Measurements from ENCODE around the gene EIF3B.
A peak's percentile ranks its signal among the peaks of the same experiment; 100 is the strongest.
"Not testable (repeated sequence)": the region's sequence is repeated elsewhere in the genome, so short reads cannot be mapped to it uniquely, and the experiment has no call there.

EIF3B gene

GRCh38 chr7:2347351-2348063, 7.1 kb upstream of the EIF3B start:
- not testable (repeated sequence) for H3K14ac ChIP-seq (ENCODE audit: low read length); H4K91ac ChIP-seq (ENCODE audit: low read depth, low read length, poor library complexity); H3K4me1 ChIP-seq (ENCODE audit: control insufficient read depth in 2 of 2, insufficient read depth in 1 of 2, low read depth in 1 of 2, low read length in 2 of 2); H3K9ac ChIP-seq (ENCODE audit: low read depth, low read length, poor library complexity); H2BK5ac ChIP-seq (ENCODE audit: low read length); H3K4me3 ChIP-seq (ENCODE audit: low read length in 2 of 2); H3K9me3 ChIP-seq (replicated peaks in 1 of 2; ENCODE audit: control insufficient read depth in 2 of 2, insufficient read depth in 1 of 2, low read depth in 1 of 2, low read length in 2 of 2); H2AK5ac ChIP-seq (ENCODE audit: low read depth, low read length); H2BK15ac ChIP-seq (ENCODE audit: low read length); DNase-seq (ENCODE audit: low spot score); H4K8ac ChIP-seq (ENCODE audit: low read depth, low read length); H3K79me1 ChIP-seq (ENCODE audit: low read depth, low read length); H3K27me3 ChIP-seq (ENCODE audit: control insufficient read depth in 3 of 3, insufficient read depth in 3 of 3, low read depth in 1 of 3, low read length in 3 of 3); H2BK12ac ChIP-seq (ENCODE audit: low read length); H3K23ac ChIP-seq (ENCODE audit: low read depth, low read length, poor library complexity); H2BK120ac ChIP-seq (ENCODE audit: low read depth, low read length); H3K27ac ChIP-seq (replicated peaks; ENCODE audit: low read length); H3K18ac ChIP-seq (ENCODE audit: low read length); H3K4me2 ChIP-seq (ENCODE audit: insufficient read depth, low read length, poor library complexity, severe bottlenecking); H3K4ac ChIP-seq (ENCODE audit: low read length); H3K36me3 ChIP-seq (replicated peaks in 1 of 2; ENCODE audit: control insufficient read depth in 2 of 2, insufficient read depth in 2 of 2, low read length in 2 of 2); H2AFZ ChIP-seq (ENCODE audit: low read length)
- no CpG with 5 or more reads among the region's 15 CpGs for WGBS, 2 donors (ENCODE audit: extremely low coverage in 2 of 2, insufficient read length in 2 of 2, insufficient replicate concordance in 1 of 2)

GRCh38 chr7:2350055-2350454, 4.6 kb upstream of the EIF3B start:
- peaks cover 0 to 2% of the 10 kb centered on the region in 2 donors for H3K9me3 ChIP-seq (replicated peaks in 1 of 2; ENCODE audit: control insufficient read depth in 2 of 2, insufficient read depth in 1 of 2, low read depth in 1 of 2, low read length in 2 of 2)
- peaks cover 3% of the 10 kb centered on the region for H3K79me1 ChIP-seq (ENCODE audit: low read depth, low read length)
- H3K18ac ChIP-seq (ENCODE audit: low read length): no peak overlapping the region
- no peak overlapping the region for H3K4me2 ChIP-seq (ENCODE audit: insufficient read depth, low read length, poor library complexity, severe bottlenecking)
- no peak overlapping the region for H2BK15ac ChIP-seq (ENCODE audit: low read length)
- H3K9ac ChIP-seq (ENCODE audit: low read depth, low read length, poor library complexity): no peak overlapping the region
- H3K4me1 ChIP-seq (ENCODE audit: control insufficient read depth in 2 of 2, insufficient read depth in 1 of 2, low read depth in 1 of 2, low read length in 2 of 2): peaks cover 3 to 4% of the 10 kb centered on the region in 2 donors
- no peak overlapping the region for H3K4me3 ChIP-seq (ENCODE audit: low read length in 2 of 2)
- no peak overlapping the region for H3K27ac ChIP-seq (replicated peaks; ENCODE audit: low read length)
- no peak overlapping the region for H3K14ac ChIP-seq (ENCODE audit: low read length)
- H2AFZ ChIP-seq (ENCODE audit: low read length): no peak overlapping the region
- H4K8ac ChIP-seq (ENCODE audit: low read depth, low read length): no peak overlapping the region
- no peak overlapping the region for H2BK5ac ChIP-seq (ENCODE audit: low read length)
- no peak for DNase-seq (ENCODE audit: low spot score)
- no peak overlapping the region for H4K91ac ChIP-seq (ENCODE audit: low read depth, low read length, poor library complexity)
- H2BK120ac ChIP-seq (ENCODE audit: low read depth, low read length): no peak overlapping the region
- no peaks in the 10 kb centered on the region for H3K27me3 ChIP-seq (ENCODE audit: control insufficient read depth in 3 of 3, insufficient read depth in 3 of 3, low read depth in 1 of 3, low read length in 3 of 3)
- no peak overlapping the region for H2AK5ac ChIP-seq (ENCODE audit: low read depth, low read length)
- no peak overlapping the region for H2BK12ac ChIP-seq (ENCODE audit: low read length)
- H3K36me3 ChIP-seq (replicated peaks in 1 of 2; ENCODE audit: control insufficient read depth in 2 of 2, insufficient read depth in 2 of 2, low read length in 2 of 2): peaks cover 3 to 8% of the 10 kb centered on the region in 2 donors
- no peak overlapping the region for H3K23ac ChIP-seq (ENCODE audit: low read depth, low read length, poor library complexity)
- WGBS, 2 donors (ENCODE audit: extremely low coverage in 2 of 2, insufficient read length in 2 of 2, insufficient replicate concordance in 1 of 2): no CpG with 5 or more reads among the region's 9 CpGs
- H3K4ac ChIP-seq (ENCODE audit: low read length): no peak overlapping the region

- no peak overlapping the region for H3K4me2 ChIP-seq (ENCODE audit: insufficient read depth, low read length, poor library complexity, severe bottlenecking)
- H2AK5ac ChIP-seq (ENCODE audit: low read depth, low read length): no peak overlapping the region
- H3K4me1 ChIP-seq (ENCODE audit: control insufficient read depth in 2 of 2, insufficient read depth in 1 of 2, low read depth in 1 of 2, low read length in 2 of 2): peaks cover 7% of the 10 kb centered on the region in 2 donors
- H3K4me3 ChIP-seq (ENCODE audit: low read length in 2 of 2): no peak overlapping the region
- no peak overlapping the region for H2BK5ac ChIP-seq (ENCODE audit: low read length)
- no peak overlapping the region for H2BK120ac ChIP-seq (ENCODE audit: low read depth, low read length)
- no peak overlapping the region for H4K91ac ChIP-seq (ENCODE audit: low read depth, low read length, poor library complexity)
- H3K23ac ChIP-seq (ENCODE audit: low read depth, low read length, poor library complexity): no peak overlapping the region
- no peak overlapping the region for H3K18ac ChIP-seq (ENCODE audit: low read length)
- H2BK12ac ChIP-seq (ENCODE audit: low read length): no peak overlapping the region
- H3K4ac ChIP-seq (ENCODE audit: low read length): no peak overlapping the region
- no peak overlapping the region for H3K27ac ChIP-seq (replicated peaks; ENCODE audit: low read length)
- no peak overlapping the region for H2AFZ ChIP-seq (ENCODE audit: low read length)
- no peak overlapping the region for H4K8ac ChIP-seq (ENCODE audit: low read depth, low read length)
- H3K36me3 ChIP-seq (replicated peaks in 1 of 2; ENCODE audit: control insufficient read depth in 2 of 2, insufficient read depth in 2 of 2, low read length in 2 of 2): peaks cover 3 to 8% of the 10 kb centered on the region in 2 donors
- no peak for DNase-seq (ENCODE audit: low spot score)
- no peaks in the 10 kb centered on the region for H3K27me3 ChIP-seq (ENCODE audit: control insufficient read depth in 3 of 3, insufficient read depth in 3 of 3, low read depth in 1 of 3, low read length in 3 of 3)
- no peak overlapping the region for H2BK15ac ChIP-seq (ENCODE audit: low read length)
- peaks cover 0 to 2% of the 10 kb centered on the region in 2 donors for H3K9me3 ChIP-seq (replicated peaks in 1 of 2; ENCODE audit: control insufficient read depth in 2 of 2, insufficient read depth in 1 of 2, low read depth in 1 of 2, low read length in 2 of 2)
- no peak overlapping the region for H3K9ac ChIP-seq (ENCODE audit: low read depth, low read length, poor library complexity)
- H3K79me1 ChIP-seq (ENCODE audit: low read depth, low read length): peaks cover 6% of the 10 kb centered on the region
- no peak overlapping the region for H3K14ac ChIP-seq (ENCODE audit: low read length)
- WGBS, 2 donors (ENCODE audit: extremely low coverage in 2 of 2, insufficient read length in 2 of 2, insufficient replicate concordance in 1 of 2): no CpG with 5 or more reads among the region's 12 CpGs
These were observed 3.8 kb upstream of the EIF3B start for GRCh38 chr7:2350861-2351260.

- Histone ChIP-seq H3K27ac (replicated peaks; ENCODE audit: low read length) (no peak overlapping the region), H3K9me3 (replicated peaks in 1 of 2; ENCODE audit: control insufficient read depth in 2 of 2, insufficient read depth in 1 of 2, low read depth in 1 of 2, low read length in 2 of 2) (peaks cover 0 to 2% of the 10 kb centered on the region in 2 donors), H3K27me3 (ENCODE audit: control insufficient read depth in 3 of 3, insufficient read depth in 3 of 3, low read depth in 1 of 3, low read length in 3 of 3) (no peaks in the 10 kb centered on the region), H3K14ac (ENCODE audit: low read length) (no peak overlapping the region), H2AK5ac (ENCODE audit: low read depth, low read length) (peak overlapping the region; percentile 60), H2BK12ac (ENCODE audit: low read length) (no peak overlapping the region), H3K4me1 (ENCODE audit: control insufficient read depth in 2 of 2, insufficient read depth in 1 of 2, low read depth in 1 of 2, low read length in 2 of 2) (peaks cover 8 to 9% of the 10 kb centered on the region in 2 donors), H4K8ac (ENCODE audit: low read depth, low read length) (no peak overlapping the region), H3K79me1 (ENCODE audit: low read depth, low read length) (peaks cover 6% of the 10 kb centered on the region), H3K18ac (ENCODE audit: low read length) (peak overlapping the region; percentile 94), H4K91ac (ENCODE audit: low read depth, low read length, poor library complexity) (no peak overlapping the region), H3K4me3 (ENCODE audit: low read length in 2 of 2) (peak overlapping the region; percentile 97 to 99), H3K4me2 (ENCODE audit: insufficient read depth, low read length, poor library complexity, severe bottlenecking) (peak overlapping the region; percentile 57), H2AFZ (ENCODE audit: low read length) (peak overlapping the region; percentile 93), H3K36me3 (replicated peaks in 1 of 2; ENCODE audit: control insufficient read depth in 2 of 2, insufficient read depth in 2 of 2, low read length in 2 of 2) (peaks cover 10 to 31% of the 10 kb centered on the region in 2 donors), H3K4ac (ENCODE audit: low read length) (no peak overlapping the region), H3K9ac (ENCODE audit: low read depth, low read length, poor library complexity) (peak overlapping the region; percentile 80), H2BK5ac (ENCODE audit: low read length) (peak overlapping the region; percentile 97), H2BK120ac (ENCODE audit: low read depth, low read length) (no peak overlapping the region), H3K23ac (ENCODE audit: low read depth, low read length, poor library complexity) (no peak overlapping the region), H2BK15ac (ENCODE audit: low read length) (no peak overlapping the region)
- DNase-seq (ENCODE audit: low spot score): no peak
- no CpG with 5 or more reads among the region's 22 CpGs for WGBS, 2 donors (ENCODE audit: extremely low coverage in 2 of 2, insufficient read length in 2 of 2, insufficient replicate concordance in 1 of 2)
These were observed 1.3 kb upstream of the EIF3B start for GRCh38 chr7:2353113-2353935.
